Mesenchymal stem cell (in vitro differentiated cells and primary cell): ENCODE data around the gene DCBLD1.
A peak's percentile ranks its signal among the peaks of the same experiment; 100 is the strongest.

Experiments
- DNase-seq: peaks from one replicate; pipeline ENCODE4 v3.0.0-alpha.2; 2013
- H2AFZ ChIP-seq: one replicate; pipeline ENCODE4 v1.6.1; 2013; ENCODE audit warnings: low read depth, mild to moderate bottlenecking, control low read depth, inconsistent platforms, low read length, moderate library complexity
- H2AK5ac ChIP-seq: 2 replicates; pipeline ENCODE4 v1.6.1; 2013; ENCODE audit warnings: low read length, moderate library complexity, mild to moderate bottlenecking, inconsistent platforms; ENCODE audit not compliant: severe bottlenecking
- H2BK120ac ChIP-seq: one replicate; pipeline ENCODE4 v1.6.1; 2013; ENCODE audit warnings: low read depth, mild to moderate bottlenecking, inconsistent platforms, low read length, moderate library complexity
- H2BK12ac ChIP-seq, 2 experiments: one replicate each; pipeline ENCODE4 v1.6.1; 2013; ENCODE audit warnings: inconsistent platforms in 2 of 2, low read length in 2 of 2, mild to moderate bottlenecking in 2 of 2, moderate library complexity in 2 of 2, control low read depth in 1 of 2
- H2BK15ac ChIP-seq: one replicate; pipeline ENCODE4 v1.6.1; 2013; ENCODE audit warnings: mild to moderate bottlenecking, low read depth, inconsistent platforms; ENCODE audit not compliant: poor library complexity, severe bottlenecking
- H2BK5ac ChIP-seq: 2 replicates; pipeline ENCODE4 v1.6.1; 2013; ENCODE audit warnings: low read depth, mild to moderate bottlenecking, low read length, control low read depth, inconsistent platforms; ENCODE audit not compliant: poor library complexity, severe bottlenecking
- H3K14ac ChIP-seq, 2 experiments: one replicate each; pipeline ENCODE4 v1.6.1; 2013; ENCODE audit warnings: inconsistent platforms in 2 of 2, low read length in 2 of 2, control low read depth in 1 of 2, mild to moderate bottlenecking in 1 of 2, moderate library complexity in 1 of 2
- H3K18ac ChIP-seq, 2 experiments: one replicate each; pipeline ENCODE4 v1.6.1; 2013; ENCODE audit warnings: inconsistent platforms in 2 of 2, low read length in 2 of 2, control low read depth in 1 of 2, low read depth in 1 of 2, mild to moderate bottlenecking in 1 of 2
- H3K23ac ChIP-seq, 2 experiments: one replicate each; pipeline ENCODE4 v1.6.1; 2013; ENCODE audit warnings: inconsistent platforms in 2 of 2, low read length in 2 of 2, mild to moderate bottlenecking in 2 of 2, moderate library complexity in 2 of 2, control low read depth in 1 of 2
- H3K27ac ChIP-seq: 2 replicates; pipeline ENCODE4 v1.5.1; 2013; ENCODE audit warnings: mild to moderate bottlenecking, moderate library complexity, low read length, control low read depth, inconsistent platforms; ENCODE audit not compliant: poor library complexity, severe bottlenecking
- H3K27me3 ChIP-seq, 2 experiments: 2 replicates each; pipeline versions ENCODE4 v1.6.1 to v1.7.0; 2013; ENCODE audit warnings: low read length in 2 of 2, mild to moderate bottlenecking in 2 of 2, moderate library complexity in 2 of 2, control low read depth in 1 of 2, inconsistent platforms in 1 of 2; ENCODE audit not compliant: control insufficient read depth in 1 of 2, insufficient read depth in 1 of 2
- H3K36me3 ChIP-seq, 2 experiments: 2 replicates each; pipeline versions ENCODE4 v1.6.1 to v1.7.0; 2013; ENCODE audit warnings: low read length in 2 of 2, control low read depth in 1 of 2, inconsistent platforms in 1 of 2, low read depth in 1 of 2, mild to moderate bottlenecking in 1 of 2; ENCODE audit not compliant: insufficient read depth in 2 of 2, control insufficient read depth in 1 of 2
- H3K4ac ChIP-seq, 2 experiments: one replicate each; pipeline ENCODE4 v1.6.1; 2013; ENCODE audit warnings: inconsistent platforms in 2 of 2, low read length in 2 of 2, mild to moderate bottlenecking in 2 of 2, moderate library complexity in 2 of 2, control low read depth in 1 of 2, low read depth in 1 of 2
- H3K4me1 ChIP-seq: 2 replicates; pipeline ENCODE4 v1.6.1; 2013; ENCODE audit warnings: low read depth, low read length, control low read depth; ENCODE audit not compliant: control insufficient read depth, insufficient read depth
- H3K4me2 ChIP-seq: 2 replicates; pipeline ENCODE4 v1.6.1; 2013; ENCODE audit warnings: low read length, mild to moderate bottlenecking, inconsistent platforms; ENCODE audit not compliant: poor library complexity, severe bottlenecking
- H3K4me3 ChIP-seq, 2 experiments: 2 replicates each; pipeline versions ENCODE4 v1.5.1 to v1.7.0; 2013; ENCODE audit warnings: low read length in 2 of 2, mild to moderate bottlenecking in 2 of 2, control low read depth in 1 of 2, low read depth in 1 of 2; ENCODE audit not compliant: insufficient read depth in 1 of 2
- H3K79me1 ChIP-seq: replicated peaks from 2 replicates; pipeline ENCODE4 v1.6.1; 2013; ENCODE audit warnings: mild to moderate bottlenecking, control low read depth, low read length, inconsistent platforms; ENCODE audit not compliant: poor library complexity, severe bottlenecking
- H3K9ac ChIP-seq: 2 replicates; pipeline ENCODE4 v1.7.0; 2013; ENCODE audit warnings: mild to moderate bottlenecking, low read length, moderate library complexity
- H3K9me3 ChIP-seq: 2 replicates; pipeline ENCODE4 v1.7.0; 2013; ENCODE audit warnings: mild to moderate bottlenecking, low read length; ENCODE audit not compliant: control insufficient read depth
- H4K8ac ChIP-seq: one replicate; pipeline ENCODE4 v1.6.1; 2013; ENCODE audit warnings: inconsistent platforms, mild to moderate bottlenecking, low read length, moderate library complexity
- H4K91ac ChIP-seq: one replicate; pipeline ENCODE4 v1.6.1; 2013; ENCODE audit warnings: mild to moderate bottlenecking, low read length, inconsistent platforms
- WGBS: methylation state at CpG from one replicate; pipeline ENCODE4 v1.1.7; 2013; ENCODE audit warnings: mixed read lengths; 5-methylcytosine and 5-hydroxymethylcytosine counted together

Gene DCBLD1

GRCh38 chr6:117533775-117534174, 51.3 kb downstream of the DCBLD1 start:
- DNase-seq: peak; percentile 52
- H2AK5ac ChIP-seq: peak overlapping the region; percentile 57
- H3K23ac ChIP-seq: peak overlapping the region in 1 of 2 experiments; percentile 93
- no peak overlapping the region for H3K4me3 ChIP-seq
- H3K9me3 ChIP-seq: no peaks in the 10 kb centered on the region
- H3K79me1 ChIP-seq: peaks cover 15% of the 10 kb centered on the region
- H2BK12ac ChIP-seq: peak overlapping the region in 1 of 2 experiments; percentile 20
- peaks cover 7 to 10% of the 10 kb centered on the region in 2 experiments for H3K36me3 ChIP-seq
- H2BK120ac ChIP-seq: no peak overlapping the region
- peaks cover 17% of the 10 kb centered on the region for H3K4me1 ChIP-seq
- H3K14ac ChIP-seq: no peak overlapping the region
- H3K18ac ChIP-seq: peak overlapping the region in 1 of 2 experiments; percentile 56
- no peak overlapping the region for H3K4ac ChIP-seq
- no peak overlapping the region for H2BK15ac ChIP-seq
- H4K91ac ChIP-seq: no peak overlapping the region
- H4K8ac ChIP-seq: no peak overlapping the region
- H2BK5ac ChIP-seq: no peak overlapping the region
- no peak overlapping the region for H3K27ac ChIP-seq
- no peak overlapping the region for H3K4me2 ChIP-seq
- H2AFZ ChIP-seq: no peak overlapping the region
- no peak overlapping the region for H3K9ac ChIP-seq
- WGBS: 87% methylated on average over 4 of the region's 4 CpGs
- H3K27me3 ChIP-seq: no peaks in the 10 kb centered on the region

GRCh38 chr6:117534974-117535373, 52.5 kb downstream of the DCBLD1 start:
- no peak overlapping the region for H4K8ac ChIP-seq
- no peak overlapping the region for H3K4me2 ChIP-seq
- H3K36me3 ChIP-seq: peaks cover 13 to 14% of the 10 kb centered on the region in 2 experiments
- no peak overlapping the region for H2BK15ac ChIP-seq
- no peak overlapping the region for H3K14ac ChIP-seq
- no peak overlapping the region for H2BK5ac ChIP-seq
- H2BK12ac ChIP-seq: no peak overlapping the region
- no peak overlapping the region for H3K18ac ChIP-seq
- no peak overlapping the region for H3K4ac ChIP-seq
- DNase-seq: peak; percentile 51
- H3K23ac ChIP-seq: no peak overlapping the region
- peaks cover 12% of the 10 kb centered on the region for H3K79me1 ChIP-seq
- H3K27ac ChIP-seq: no peak overlapping the region
- H2AK5ac ChIP-seq: no peak overlapping the region
- no peak overlapping the region for H2AFZ ChIP-seq
- no peak overlapping the region for H2BK120ac ChIP-seq
- H3K27me3 ChIP-seq: no peaks in the 10 kb centered on the region
- H4K91ac ChIP-seq: no peak overlapping the region
- 36% methylated on average over 3 of the region's 3 CpGs for WGBS
- H3K9me3 ChIP-seq: no peaks in the 10 kb centered on the region
- H3K9ac ChIP-seq: no peak overlapping the region
- H3K4me3 ChIP-seq: no peak overlapping the region
- peaks cover 16% of the 10 kb centered on the region for H3K4me1 ChIP-seq

- Histone ChIP-seq H4K8ac (no peak overlapping the region), H3K27ac (peak overlapping the region; percentile 9), H2BK5ac (no peak overlapping the region), H3K9me3 (no peaks in the 10 kb centered on the region), H2AK5ac (no peak overlapping the region), H2AFZ (no peak overlapping the region), H3K4me2 (no peak overlapping the region), H2BK120ac (no peak overlapping the region), H2BK12ac (no peak overlapping the region), H3K9ac (no peak overlapping the region), H3K79me1 (peaks cover 11% of the 10 kb centered on the region), H3K23ac (no peak overlapping the region), H3K4me1 (peaks cover 13% of the 10 kb centered on the region), H3K18ac (peak overlapping the region; percentile 0 to 31), H2BK15ac (no peak overlapping the region), H3K36me3 (peaks cover 17 to 27% of the 10 kb centered on the region in 2 experiments), H4K91ac (peak overlapping the region; percentile 0), H3K14ac (no peak overlapping the region), H3K4me3 (no peak overlapping the region), H3K4ac (no peak overlapping the region), H3K27me3 (no peaks in the 10 kb centered on the region)
- WGBS: 65% methylated on average over 4 of the region's 4 CpGs
- DNase-seq: peak; percentile 54
Observed at GRCh38 chr6:117536317-117536716, 53.8 kb downstream of the DCBLD1 start.

GRCh38 chr6:117538615-117539014, 56.1 kb downstream of the DCBLD1 start:
- DNase-seq: no peak
- Histone ChIP-seq H3K79me1 (peaks cover 9% of the 10 kb centered on the region), H2BK12ac (no peak overlapping the region), H2BK120ac (no peak overlapping the region), H2BK15ac (no peak overlapping the region), H3K9ac (no peak overlapping the region), H4K8ac (no peak overlapping the region), H3K4me2 (no peak overlapping the region), H3K36me3 (peaks cover 16 to 29% of the 10 kb centered on the region in 2 experiments), H2AK5ac (no peak overlapping the region), H3K18ac (no peak overlapping the region), H2BK5ac (no peak overlapping the region), H2AFZ (no peak overlapping the region), H3K4ac (no peak overlapping the region), H3K27me3 (no peaks in the 10 kb centered on the region), H4K91ac (no peak overlapping the region), H3K27ac (no peak overlapping the region), H3K9me3 (no peaks in the 10 kb centered on the region), H3K23ac (no peak overlapping the region), H3K4me3 (no peak overlapping the region), H3K14ac (no peak overlapping the region), H3K4me1 (peaks cover 7% of the 10 kb centered on the region)
- WGBS: 91% methylated on average over 7 of the region's 9 CpGs
